Stimulated activated CD4-positive, alpha-beta T cell treated with anti-CD3 and anti-CD28 coated beads, Interleukin-2, amount 100 ng/mL, for 24 hours (primary cell): Measurements from ENCODE around the gene PRM3.

Source experiments
- DNase-seq, 2 donors: peaks; one replicate each; pipeline ENCODE4 v3.0.0-alpha.2; 2020

The PRM3 gene

GRCh38 chr16:11242658-11243057, 30.8 kb downstream of the PRM3 start:
- no peak for DNase-seq

- DNase-seq = no peak
Observed at GRCh38 chr16:11241480-11242204, 31.8 kb downstream of the PRM3 start.

GRCh38 chr16:11240636-11241473, 32.6 kb downstream of the PRM3 start:
- DNase-seq = no peak

GRCh38 chr16:11239644-11240632, 33.5 kb downstream of the PRM3 start:
- DNase-seq = no peak

GRCh38 chr16:11238272-11239202, 34.9 kb downstream of the PRM3 start:
- no peak for DNase-seq

GRCh38 chr16:11236461-11237254, 36.8 kb downstream of the PRM3 start:
- DNase-seq = no peak

GRCh38 chr16:11235703-11235991, 37.8 kb downstream of the PRM3 start:
- no peak for DNase-seq

- no peak for DNase-seq
Observed at GRCh38 chr16:11234884-11235702, 38.3 kb downstream of the PRM3 start.

- DNase-seq = peak; percentile 80 to 84
Observed at GRCh38 chr16:11233727-11234376, 39.6 kb downstream of the PRM3 start.

GRCh38 chr16:11232852-11233726, 40.3 kb downstream of the PRM3 start:
- DNase-seq = peak; percentile 85 to 91

- no peak for DNase-seq
Observed at GRCh38 chr16:11232302-11232851, 41.1 kb downstream of the PRM3 start.

- DNase-seq = no peak
Observed at GRCh38 chr16:11231367-11231970, 42.0 kb downstream of the PRM3 start.

- no peak for DNase-seq
Observed at GRCh38 chr16:11229906-11230305, 43.5 kb downstream of the PRM3 start.

- no peak for DNase-seq
Observed at GRCh38 chr16:11229432-11229831, 44.0 kb downstream of the PRM3 start.

GRCh38 chr16:11225677-11226549, 47.5 kb downstream of the PRM3 start:
- no peak for DNase-seq

GRCh38 chr16:11224894-11225676, 48.3 kb downstream of the PRM3 start:
- peak; percentile 81 to 88 for DNase-seq
